PC-9 (cell line): ENCODE measurements around the gene IL4R. TPM values are rescaled to one million over a fixed set of nuclear protein-coding genes. Genes with fewer than 3 reads are reported as not detected.

Source experiments
- BruUV-seq: library from RNA; stranded (reverse); fragments of 400-500 nt; replicated peaks from 2 replicates; lab custom pipeline; 2021; lab: Mats Ljungman, UMichigan
- CTCF ChIA-PET: fragments of 300-600 bp; sonication (Branson Sonifier 250); formaldehyde crosslinking; loops from one replicate; lab custom pipeline; 2022; ENCODE audit warnings: antibody characterized with exemption; lab: Charles Lee
- POLR2A ChIA-PET: fragments of 300-600 bp; sonication (Branson Sonifier 250); formaldehyde crosslinking; loops from one replicate; lab custom pipeline; 2022; ENCODE audit warnings: antibody characterized with exemption; ENCODE audit not compliant: unreplicated experiment; lab: Charles Lee
- DNase-seq, 2 experiments: peaks; one replicate each; pipeline versions ENCODE4 v3.0.0 to v3.0.0-alpha.2; 2015 to 2022; ENCODE audit warnings: mixed read lengths in 1 of 2
- H2AFZ ChIP-seq: fragments of 200-600 bp; sonication (generic); 2 replicates; pipeline ENCODE4 v1.8.1; 2017; ENCODE audit warnings: antibody characterized with exemption
- H3F3A ChIP-seq: fragments of 200-600 bp; sonication (generic); 2 replicates; pipeline ENCODE4 v1.8.1; 2017; ENCODE audit warnings: antibody characterized with exemption, mild to moderate bottlenecking, low read depth; ENCODE audit not compliant: insufficient read depth
- H3K27ac ChIP-seq: fragments of 200-600 bp; sonication (generic); 2 replicates; pipeline ENCODE4 v1.6.1; 2016; ENCODE audit warnings: mixed run types
- H3K27me3 ChIP-seq: fragments of 200-600 bp; sonication (generic); 2 replicates; pipeline ENCODE4 v1.6.1; 2016; ENCODE audit warnings: low read depth, mixed run types; ENCODE audit not compliant: insufficient read depth
- H3K36me3 ChIP-seq: fragments of 200-600 bp; sonication (generic); 2 replicates; pipeline ENCODE4 v1.6.1; 2016; ENCODE audit warnings: low read depth, mixed run types
- H3K4me1 ChIP-seq: fragments of 200-600 bp; sonication (generic); replicated peaks from 2 replicates; pipeline ENCODE4 v1.6.1; 2016; ENCODE audit warnings: mixed run types; ENCODE audit not compliant: insufficient read depth
- H3K4me2 ChIP-seq: fragments of 200-600 bp; sonication (generic); 2 replicates; pipeline ENCODE4 v1.6.1; 2017; ENCODE audit warnings: mixed run types
- H3K4me3 ChIP-seq: fragments of 200-600 bp; sonication (generic); 2 replicates; pipeline ENCODE4 v1.6.1; 2016; ENCODE audit warnings: mixed run types
- H3K79me2 ChIP-seq: fragments of 200-600 bp; sonication (generic); 2 replicates; pipeline ENCODE4 v1.6.1; 2017; ENCODE audit warnings: low read depth, mixed run types
- H3K9me2 ChIP-seq: fragments of 200-600 bp; sonication (generic); 2 replicates; pipeline ENCODE4 v1.8.1; 2017; ENCODE audit warnings: mild to moderate bottlenecking; ENCODE audit not compliant: insufficient read depth
- H3K9me3 ChIP-seq: fragments of 200-600 bp; sonication (generic); 2 replicates; pipeline ENCODE4 v1.8.1; 2016; ENCODE audit warnings: low read depth; ENCODE audit not compliant: insufficient read depth
- H4K20me1 ChIP-seq: fragments of 200-600 bp; sonication (generic); 2 replicates; pipeline ENCODE4 v1.8.1; 2017; ENCODE audit not compliant: insufficient read depth
- EZH2 ChIP-seq: fragments of 200-600 bp; sonication (generic); IDR thresholded peaks from 2 replicates; pipeline ENCODE4 v1.8.0; 2017; ENCODE audit warnings: antibody characterized with exemption, low read depth
- intact Hi-C: fragments of 100-400 bp; cut with micrococcal nuclease; formaldehyde crosslinking; loops from one replicate; pipeline ENCODE4 v1.10.0; 2022; ENCODE audit not compliant: unreplicated experiment
- total RNA-seq: library from RNA; stranded (reverse); gene quantifications from 2 replicates; pipeline ENCODE4 v1.2.3, GENCODE V29; 2021
- TF ChIP-seq, protein P1 (sequence below): fragments of 200-600 bp; sonication (generic); conservative IDR thresholded peaks from 2 replicates; pipeline ENCODE4 v1.6.1; 2017; ENCODE audit warnings: mixed run types, antibody characterized with exemption, mild to moderate bottlenecking, moderate library complexity

The IL4R gene
- total RNA-seq, 1 experiment from 2014 or later, result 76.5 TPM

DNA sequence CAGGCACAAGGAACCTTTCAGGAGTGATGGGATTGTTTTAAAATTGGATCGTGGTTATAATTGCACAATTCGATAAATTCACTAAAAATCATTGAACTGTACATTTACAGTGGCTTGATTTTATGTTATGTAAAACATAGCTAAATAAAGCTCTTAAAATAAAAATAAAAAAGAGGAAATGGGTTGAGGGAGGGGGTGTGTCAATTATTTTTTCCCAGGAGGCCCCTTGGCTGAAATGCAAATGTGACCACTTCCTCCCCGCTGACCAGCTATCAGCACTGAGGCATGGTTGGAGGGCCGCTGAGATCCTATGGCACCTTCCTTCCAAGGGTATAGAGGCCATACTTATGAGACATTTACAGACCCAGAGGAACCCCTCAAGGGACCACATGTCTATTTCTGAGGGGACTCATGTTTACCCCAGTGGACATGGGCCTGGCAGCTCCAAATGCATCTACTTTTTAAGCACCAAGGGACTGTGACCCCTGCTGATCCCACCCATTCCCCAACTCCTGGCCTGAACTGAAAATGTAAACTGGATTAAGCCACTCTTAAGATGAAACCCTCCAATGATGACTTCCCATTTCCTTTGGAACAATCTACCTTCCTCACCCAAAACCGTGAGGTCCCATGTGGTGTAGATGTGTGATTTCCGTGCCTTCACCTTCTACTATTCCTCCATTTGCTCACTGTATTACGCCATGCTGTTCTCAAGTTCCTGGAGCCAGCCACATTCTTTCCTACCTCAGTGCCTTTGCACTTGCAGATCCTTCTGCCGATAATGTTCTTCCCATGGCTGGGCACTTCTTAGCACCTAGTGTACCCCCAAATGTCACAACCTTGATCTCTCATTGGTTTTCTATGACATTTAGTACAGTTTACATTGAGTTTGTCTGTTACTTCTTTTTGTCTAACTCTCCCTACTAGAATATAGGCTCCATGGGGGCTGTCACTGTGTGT, 85.4 kb downstream of the IL4R start:
- Histone ChIP-seq H3K9me2 (no peaks in the 10 kb centered on the region), H3K4me3 (no peak overlapping the region), H3K79me2 (no peaks in the 10 kb centered on the region), H3K36me3 (no peaks in the 10 kb centered on the region), H3K27me3 (peaks cover 65% of the 10 kb centered on the region), H3K4me1 (no peaks in the 10 kb centered on the region), H3F3A (no peaks in the 10 kb centered on the region), H2AFZ (no peak overlapping the region), H4K20me1 (no peaks in the 10 kb centered on the region), H3K27ac (no peak overlapping the region), H3K9me3 (no peaks in the 10 kb centered on the region; the same call in 1 of the 2 replicates), H3K4me2 (no peak overlapping the region)
- ChIA-PET CTCF (interaction anchor here (0.6 kb wide), 1 partner anchor 76 kb away, joined by 4 read pairs; no protein-coding TSS in a partner anchor), POLR2A (no interaction called here)
- intact Hi-C loops, result no loop called here
- DNase-seq, result no peak
- no TSS peak for BruUV-seq
- TF ChIP-seq EZH2, result no peak
- TF ChIP-seq, protein P1, sequence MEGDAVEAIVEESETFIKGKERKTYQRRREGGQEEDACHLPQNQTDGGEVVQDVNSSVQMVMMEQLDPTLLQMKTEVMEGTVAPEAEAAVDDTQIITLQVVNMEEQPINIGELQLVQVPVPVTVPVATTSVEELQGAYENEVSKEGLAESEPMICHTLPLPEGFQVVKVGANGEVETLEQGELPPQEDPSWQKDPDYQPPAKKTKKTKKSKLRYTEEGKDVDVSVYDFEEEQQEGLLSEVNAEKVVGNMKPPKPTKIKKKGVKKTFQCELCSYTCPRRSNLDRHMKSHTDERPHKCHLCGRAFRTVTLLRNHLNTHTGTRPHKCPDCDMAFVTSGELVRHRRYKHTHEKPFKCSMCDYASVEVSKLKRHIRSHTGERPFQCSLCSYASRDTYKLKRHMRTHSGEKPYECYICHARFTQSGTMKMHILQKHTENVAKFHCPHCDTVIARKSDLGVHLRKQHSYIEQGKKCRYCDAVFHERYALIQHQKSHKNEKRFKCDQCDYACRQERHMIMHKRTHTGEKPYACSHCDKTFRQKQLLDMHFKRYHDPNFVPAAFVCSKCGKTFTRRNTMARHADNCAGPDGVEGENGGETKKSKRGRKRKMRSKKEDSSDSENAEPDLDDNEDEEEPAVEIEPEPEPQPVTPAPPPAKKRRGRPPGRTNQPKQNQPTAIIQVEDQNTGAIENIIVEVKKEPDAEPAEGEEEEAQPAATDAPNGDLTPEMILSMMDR, result no peak

DNA sequence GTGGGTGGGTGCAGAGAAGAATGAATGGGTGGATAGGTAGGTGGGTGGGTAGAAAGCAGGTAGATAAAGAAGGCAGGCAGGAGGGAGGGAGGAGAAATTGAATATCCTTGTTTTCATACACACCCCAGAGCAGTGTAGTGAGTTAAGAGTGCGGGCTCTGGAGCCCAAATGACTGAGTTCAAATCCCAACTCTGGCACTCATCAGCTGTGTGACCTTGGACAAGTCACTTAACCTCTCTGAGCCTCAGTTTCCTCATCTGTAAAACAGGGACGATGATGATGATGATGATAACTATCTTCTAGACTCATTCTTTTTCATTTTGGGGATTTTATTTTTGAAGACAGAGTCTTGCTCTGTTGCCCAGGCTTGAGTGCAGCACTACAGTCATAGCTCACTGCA, 86.2 kb downstream of the IL4R start:
- Histone ChIP-seq H3K79me2 (no peaks in the 10 kb centered on the region), H3K4me1 (no peaks in the 10 kb centered on the region), H3K9me2 (no peaks in the 10 kb centered on the region), H4K20me1 (no peaks in the 10 kb centered on the region), H2AFZ (no peak overlapping the region), H3K27me3 (peaks cover 66% of the 10 kb centered on the region), H3K27ac (no peak overlapping the region), H3F3A (no peaks in the 10 kb centered on the region), H3K4me2 (no peak overlapping the region), H3K36me3 (no peaks in the 10 kb centered on the region), H3K9me3 (no peaks in the 10 kb centered on the region), H3K4me3 (no peak overlapping the region)
- CTCF ChIA-PET, result no interaction called here
- TF ChIP-seq, protein P1, result no peak
- no peak for TF ChIP-seq EZH2
- POLR2A ChIA-PET, result interaction anchor here (0.6 kb wide), 1 partner anchor 247 kb away, joined by 4 read pairs; no protein-coding TSS in a partner anchor
- DNase-seq, result no peak
- BruUV-seq, result no TSS peak
- intact Hi-C loops, result no loop called here

DNA sequence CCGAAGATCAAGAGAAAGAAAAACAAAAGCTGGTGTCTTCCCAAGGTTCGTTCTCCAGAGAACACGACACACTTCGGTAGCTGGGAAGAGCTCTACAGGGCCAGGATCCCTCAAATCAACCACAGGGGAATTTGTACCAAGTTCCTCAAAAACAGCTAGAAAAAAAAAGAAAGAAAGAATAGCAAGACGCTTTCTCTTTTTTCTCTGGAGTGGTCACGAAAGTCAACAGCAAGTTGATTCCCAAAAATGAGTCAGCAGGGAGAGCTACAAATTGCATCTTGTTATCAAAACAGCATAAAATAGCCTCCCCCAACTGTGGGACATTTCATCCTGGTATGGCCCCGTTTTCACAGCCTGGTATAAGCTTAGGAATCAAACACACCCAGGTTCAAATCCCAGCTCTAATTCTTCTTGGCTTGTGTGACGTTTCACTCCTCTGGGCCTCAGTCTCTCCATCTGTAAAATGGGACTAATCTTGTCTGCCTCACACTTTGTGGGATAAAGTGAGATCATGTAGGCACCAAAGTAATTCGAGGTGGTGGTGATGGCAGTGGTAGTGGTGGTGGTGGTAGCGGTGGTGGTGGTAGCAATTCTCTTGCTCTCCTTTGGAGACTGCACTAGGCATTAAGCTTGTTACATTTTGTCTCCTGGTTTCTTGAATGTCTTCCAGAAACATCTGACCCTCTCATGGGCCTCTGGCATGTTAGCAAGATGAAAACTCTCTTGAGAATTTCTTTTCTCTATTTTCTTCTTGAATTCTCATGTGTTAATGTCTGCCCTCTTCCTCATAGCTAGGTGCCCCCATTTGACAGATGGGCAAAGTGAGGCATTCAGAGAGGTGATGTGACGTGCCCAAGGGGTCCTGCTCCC, 87.2 kb downstream of the IL4R start:
- Histone ChIP-seq H3K4me2 (no peak overlapping the region), H3K9me2 (no peaks in the 10 kb centered on the region), H3K4me3 (no peak overlapping the region), H3K27me3 (peaks cover 65% of the 10 kb centered on the region), H3K4me1 (no peaks in the 10 kb centered on the region), H2AFZ (no peak overlapping the region; the same call in 1 of the 2 replicates), H3K27ac (no peak overlapping the region), H3K9me3 (no peaks in the 10 kb centered on the region), H3K36me3 (no peaks in the 10 kb centered on the region), H3K79me2 (no peaks in the 10 kb centered on the region), H3F3A (no peaks in the 10 kb centered on the region), H4K20me1 (no peaks in the 10 kb centered on the region)
- CTCF ChIA-PET, result interaction anchor here (0.6 to 0.7 kb wide), 2 partner anchors 291 to 327 kb away, joined by 3 to 4 read pairs; no protein-coding TSS in a partner anchor
- BruUV-seq, result no TSS peak
- intact Hi-C loops, result no loop called here
- DNase-seq, result no peak
- no peak for TF ChIP-seq EZH2
- TF ChIP-seq, protein P1, result no peak
- POLR2A ChIA-PET, result interaction anchor here (0.6 kb wide), 1 partner anchor 248 kb away, joined by 4 read pairs; no protein-coding TSS in a partner anchor
